Sigmoid colon (tissue), 7 donors: Measurements from ENCODE around the gene YBX1. TPM values are rescaled to one million over a fixed set of nuclear protein-coding genes. Genes with fewer than 3 reads are reported as not detected.

Experiments
- DNase-seq: peaks from one replicate; pipeline ENCODE4 v3.0.0-alpha.2; 2019
- H3K27ac ChIP-seq, 4 donors: fragments of 200-600 bp; sonication (generic); one replicate each; pipeline ENCODE4 v1.5.1; 2016 to 2019; ENCODE audit warnings: mild to moderate bottlenecking in 1 of 4
- H3K27me3 ChIP-seq, 3 donors: fragments of 200-600 bp; sonication (generic); one replicate each; pipeline ENCODE4 v1.5.1; 2019; ENCODE audit warnings: mild to moderate bottlenecking in 1 of 3
- H3K36me3 ChIP-seq, 4 donors: fragments of 200-600 bp; sonication (generic); one replicate each; pipeline ENCODE4 v1.5.1; 2016 to 2019
- H3K4me1 ChIP-seq, 4 donors: fragments of 200-600 bp; sonication (generic); one replicate each; pipeline ENCODE4 v1.5.1; 2017 to 2019
- H3K4me3 ChIP-seq, 4 donors: fragments of 200-600 bp; sonication (generic); one replicate each; pipeline ENCODE4 v1.5.1; 2017 to 2019; ENCODE audit warnings: mild to moderate bottlenecking in 2 of 4, moderate library complexity in 1 of 4
- H3K9me3 ChIP-seq, 4 donors: fragments of 200-600 bp in 3 of 4; sonication (generic) in 3 of 4; one replicate each; pipeline versions ENCODE4 v1.5.1 to v1.6.1; 2013 to 2019
- CTCF ChIP-seq, 4 experiments: fragments of 450-650 bp in 3 of 4; fragments of 200-600 bp in 1 of 4; IDR thresholded peaks; one replicate each; pipeline ENCODE4 v1.5.1; 2016 to 2019; ENCODE audit warnings: antibody characterized with exemption in 4 of 4, mild to moderate bottlenecking in 3 of 4, moderate library complexity in 2 of 4
- EP300 ChIP-seq, 4 donors: sonication (generic); formaldehyde crosslinking; IDR thresholded peaks; one replicate each; pipeline ENCODE4 v1.6.1; 2017; ENCODE audit warnings: antibody characterized with exemption in 4 of 4
- POLR2A ChIP-seq, 2 donors: fragments of 450-650 bp; IDR thresholded peaks; one replicate each; pipeline ENCODE4 v1.6.1; 2016; ENCODE audit warnings: antibody characterized with exemption in 2 of 2, mild to moderate bottlenecking in 2 of 2, moderate library complexity in 2 of 2
- POLR2AphosphoS5 ChIP-seq, 4 donors: sonication (generic); formaldehyde crosslinking; IDR thresholded peaks; one replicate each; pipeline ENCODE4 v1.6.1; 2017; ENCODE audit warnings: antibody characterized with exemption in 4 of 4
- WGBS, 2 donors: extraction: QIAGEN DNeasy Blood & Tissue Kit; methylation state at CpG; one replicate each; pipeline ENCODE4 v1.1.7; 2013; 5-methylcytosine and 5-hydroxymethylcytosine counted together
- intact Hi-C: fragments of 100-400 bp; cut with DNase I; formaldehyde crosslinking; loops from one replicate; pipeline ENCODE4 v1.15.1; 2023
- polyA plus RNA-seq, 3 donors: library from polyadenylated mRNA; stranded (reverse); fragments of 200-250 nt; gene quantifications; one replicate each; pipeline ENCODE4 v1.2.3, GENCODE V29; 2013
- total RNA-seq, 4 donors: library from RNA; depleted of rRNA; stranded (reverse); fragments of >200 nt; gene quantifications; one replicate each; pipeline ENCODE4 v1.1.0, GENCODE V29; 2016
- donor health status: healthy with polysubstance abuse.
- donor health status: Bipolar disorder and iron deficiency.
- donor health status: healthy.

Gene YBX1
- total and polyA plus RNA-seq, 7 donors: 685 to 897 (median 763) TPM

- no peaks in the 10 kb centered on the region for H3K27me3 ChIP-seq
- WGBS, 2 donors: 92 to 93% methylated on average over 21 of the region's 21 CpGs
- no peak overlapping the region for H3K4me3 ChIP-seq
- H3K27ac ChIP-seq: no peak overlapping the region
- TF ChIP-seq POLR2AphosphoS5 (IDR thresholded peaks at IDR 0.05): no peak
- no peak for TF ChIP-seq POLR2A (IDR thresholded peaks at IDR 0.05)
- TF ChIP-seq EP300 (IDR thresholded peaks at IDR 0.05): no peak
- no peak for TF ChIP-seq CTCF (IDR thresholded peaks at IDR 0.05)
- no peaks in the 10 kb centered on the region for H3K4me1 ChIP-seq
- H3K9me3 ChIP-seq: no peaks in the 10 kb centered on the region
- intact Hi-C loops: no loop called here
- DNase-seq: no peak
- no peaks in the 10 kb centered on the region for H3K36me3 ChIP-seq
These were observed 55.9 kb downstream of the YBX1 start for GRCh38 chr1:42737986-42738677.

DNA sequence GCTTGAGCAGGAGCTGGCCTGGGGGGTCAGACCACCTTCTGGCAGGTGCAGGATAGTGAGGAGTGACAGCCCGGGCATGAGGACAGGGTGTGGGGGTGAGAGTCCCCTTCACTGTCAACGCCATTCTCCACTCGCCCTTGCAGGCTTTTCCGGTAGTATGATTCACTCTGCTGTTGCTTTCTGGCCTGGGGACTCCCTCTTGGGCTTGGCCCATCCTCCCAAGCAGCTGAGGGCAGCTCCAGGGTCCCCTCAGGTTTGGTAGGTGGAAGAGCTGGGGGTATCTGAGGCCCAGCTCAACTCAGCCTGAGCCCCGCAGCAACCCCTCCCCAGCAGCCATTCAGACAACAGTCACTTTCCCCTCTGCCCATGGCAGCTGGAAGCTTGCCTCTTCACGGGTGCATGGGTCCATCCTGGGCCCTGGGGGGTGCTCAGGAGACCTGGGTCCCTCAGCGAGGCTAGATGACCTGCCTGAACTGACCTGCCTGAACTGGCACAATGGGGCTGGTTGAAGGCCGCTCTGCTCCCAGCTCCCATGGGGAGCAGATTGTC lies 56.5 kb downstream of the YBX1 start:
- H3K36me3 ChIP-seq: no peaks in the 10 kb centered on the region
- no peak overlapping the region for H3K27ac ChIP-seq
- no peaks in the 10 kb centered on the region for H3K27me3 ChIP-seq
- no peak overlapping the region for H3K4me3 ChIP-seq
- DNase-seq: no peak
- TF ChIP-seq EP300 (IDR thresholded peaks at IDR 0.05): no peak
- TF ChIP-seq CTCF (IDR thresholded peaks at IDR 0.05): no peak
- TF ChIP-seq POLR2AphosphoS5 (IDR thresholded peaks at IDR 0.05): no peak
- no peak for TF ChIP-seq POLR2A (IDR thresholded peaks at IDR 0.05)
- WGBS, 2 donors: 87 to 93% methylated on average over 8 of the region's 8 CpGs
- intact Hi-C loops: no loop called here
- H3K4me1 ChIP-seq: no peaks in the 10 kb centered on the region
- H3K9me3 ChIP-seq: no peaks in the 10 kb centered on the region

- TF ChIP-seq EP300 (IDR thresholded peaks at IDR 0.05) (no peak), CTCF (IDR thresholded peaks at IDR 0.05) (no peak), POLR2AphosphoS5 (IDR thresholded peaks at IDR 0.05) (no peak), POLR2A (IDR thresholded peaks at IDR 0.05) (no peak)
These were observed 57.8 kb downstream of the YBX1 start, which contains the start of gene CLDN19 for GRCh38 chr1:42739753-42740700. CLDN19 (minus strand) TSS chr1:42740236; CDS start chr1:42740063, 173 bp downstream.

DNA sequence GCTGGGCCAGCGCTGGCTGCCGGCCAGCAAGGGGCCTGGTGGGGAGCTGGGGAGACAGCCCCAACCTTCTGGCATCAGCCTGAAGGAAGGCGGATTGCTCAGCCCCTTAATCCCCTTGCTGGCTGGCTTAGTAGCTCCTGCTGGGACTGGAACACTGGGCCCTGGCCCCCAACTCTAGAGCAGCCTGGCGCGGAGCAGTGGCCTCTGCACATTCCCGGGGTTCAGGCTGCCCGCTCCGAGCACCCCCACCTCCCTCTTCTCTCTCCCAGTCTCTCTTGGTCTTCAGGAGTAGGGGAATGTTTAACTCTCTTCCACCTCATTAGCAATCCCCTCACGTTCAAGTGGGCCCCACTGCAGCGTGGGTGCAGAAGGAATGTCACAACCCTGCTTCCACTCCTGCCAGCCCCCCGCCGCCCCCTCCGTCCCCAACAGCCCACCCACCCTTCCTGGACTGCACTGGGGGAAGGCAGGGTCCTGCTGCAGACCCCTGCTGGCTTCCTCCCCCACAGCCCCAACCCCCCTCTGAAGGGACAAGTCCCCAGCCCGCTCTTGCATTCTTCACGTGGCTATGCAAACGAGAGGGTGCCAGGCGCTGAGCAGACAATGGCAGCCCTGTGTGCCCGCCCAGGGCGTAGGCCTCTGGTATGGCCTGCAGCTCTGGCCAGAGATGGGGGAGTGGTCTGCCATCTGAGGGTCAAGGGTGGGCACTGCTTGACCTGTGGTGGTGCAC lies 58.8 kb downstream of the YBX1 start:
- Histone ChIP-seq H3K36me3 (peaks cover 0 to 7% (median 2%) of the 10 kb centered on the region in 4 donors), H3K27ac (no peak overlapping the region), H3K27me3 (no peaks in the 10 kb centered on the region), H3K9me3 (no peaks in the 10 kb centered on the region), H3K4me1 (no peaks in the 10 kb centered on the region), H3K4me3 (no peak overlapping the region)
- TF ChIP-seq EP300 (IDR thresholded peaks at IDR 0.05) (no peak), POLR2A (IDR thresholded peaks at IDR 0.05) (no peak), CTCF (IDR thresholded peaks at IDR 0.05) (no peak), POLR2AphosphoS5 (IDR thresholded peaks at IDR 0.05) (no peak)
- WGBS, 2 donors: 84 to 86% methylated on average over 19 of the region's 19 CpGs
- DNase-seq: no peak
- intact Hi-C loops: loop anchor here (10.0 kb wide), 1 partner anchor 166 kb away; no protein-coding TSS in a partner anchor

More at GRCh38 chr1:42739753-42740700, 57.8 kb downstream of the YBX1 start, which contains the start of gene CLDN19:
- DNase-seq: no peak
- Histone ChIP-seq H3K36me3 (no peaks in the 10 kb centered on the region), H3K27me3 (no peaks in the 10 kb centered on the region), H3K27ac (no peak within 1 kb of the TSS), H3K4me1 (no peaks in the 10 kb centered on the region), H3K4me3 (no peak within 1 kb of the TSS), H3K9me3 (no peaks in the 10 kb centered on the region)
- intact Hi-C loops: loop anchor here (10.0 kb wide), 1 partner anchor 165 kb away; no protein-coding TSS in a partner anchor
- WGBS, 2 donors: 65 to 76% methylated on average over 27 of the region's 27 CpGs
